Liver (tissue), 3 donors: ENCODE data around the gene LRRN4CL.
A peak's percentile ranks its signal among the peaks of the same experiment; 100 is the strongest.

ENCODE experiments used
- CTCF ChIP-seq: fragments of 150-350 bp; IDR thresholded peaks from 2 replicates; pipeline ENCODE4 v1.5.1; 2017; ENCODE audit warnings: improper control_type of control experiment, low read depth, low read length; ENCODE audit not compliant: missing input control
- FOXA1 ChIP-seq: IDR thresholded peaks from 2 replicates; pipeline ENCODE4 v1.6.1; 2016; ENCODE audit warnings: antibody characterized with exemption
- GABPA ChIP-seq, 2 donors: IDR thresholded peaks in 1 of 2; conservative IDR thresholded peaks in 1 of 2; 2 replicates each; pipeline ENCODE4 v1.6.1; 2016; ENCODE audit warnings: antibody characterized with exemption in 2 of 2, mild to moderate bottlenecking in 1 of 2, moderate library complexity in 1 of 2
- JUND ChIP-seq, 2 donors: IDR thresholded peaks; 2 replicates each; pipeline ENCODE4 v1.6.1; 2016; ENCODE audit warnings: antibody characterized with exemption in 2 of 2
- RAD21 ChIP-seq, 2 donors: IDR thresholded peaks; 2 replicates each; pipeline ENCODE4 v1.6.1; 2016; ENCODE audit warnings: antibody characterized with exemption in 2 of 2, mild to moderate bottlenecking in 2 of 2
- ZBTB33 ChIP-seq: IDR thresholded peaks from 2 replicates; pipeline ENCODE4 v1.6.1; 2016; ENCODE audit warnings: antibody characterized with exemption
- donor health status: healthy.
- donor health status: healthy.

- peak; percentile 70 for TF ChIP-seq CTCF
- no peak for TF ChIP-seq ZBTB33
- peak; percentile 80 to 88 for TF ChIP-seq RAD21 (IDR thresholded peaks at IDR 0.05)
- TF ChIP-seq JUND (IDR thresholded peaks at IDR 0.05): no peak
- no peak for TF ChIP-seq FOXA1
- TF ChIP-seq GABPA (IDR thresholded peaks at IDR 0.05 in 1 of 2, conservative IDR thresholded peaks at IDR 0.05 in 1 of 2): peak in 1 of 2 donors; percentile 30
Measured at GRCh38 chr11:62694455-62695167, 5.3 kb upstream of the LRRN4CL start.
